Upper lobe of right lung (tissue), 1 donor: Measurements from ENCODE around the gene RSRC1. TPM values are rescaled to one million over a fixed set of nuclear protein-coding genes. Genes with fewer than 3 reads are reported as not detected.

Experiments used
- ATAC-seq: fragments of 200-7000 bp; cut with Tn5 transposase; one replicate; pipeline ENCODE4 v1.9.1; 2020; ENCODE audit warnings: mild to moderate bottlenecking, moderate library complexity
- DNase-seq: peaks from one replicate; pipeline ENCODE4 v3.0.0-alpha.2; 2020
- H3K27ac ChIP-seq: fragments of 200-600 bp; one replicate; pipeline ENCODE4 v1.8.0; 2022
- H3K27me3 ChIP-seq: fragments of 200-600 bp; one replicate; pipeline ENCODE4 v1.8.0; 2022; ENCODE audit warnings: mild to moderate bottlenecking
- H3K36me3 ChIP-seq: fragments of 200-600 bp; one replicate; pipeline ENCODE4 v1.8.0; 2022
- H3K4me1 ChIP-seq: fragments of 200-600 bp; one replicate; pipeline ENCODE4 v1.8.0; 2022
- H3K4me3 ChIP-seq: fragments of 200-600 bp; one replicate; pipeline ENCODE4 v1.8.0; 2022; ENCODE audit warnings: mild to moderate bottlenecking
- H3K9me3 ChIP-seq: fragments of 200-600 bp; one replicate; pipeline ENCODE4 v1.8.0; 2022
- intact Hi-C: fragments of 100-400 bp; cut with DNase I; formaldehyde crosslinking; loops from one replicate; pipeline ENCODE4 v1.11.0; 2022
- total RNA-seq: library from RNA; stranded (reverse); fragmentation: NEBNext Ultra II Directional; extraction: Animal tissue kit (Norgen Biotek cat#: 25700); gene quantifications from one replicate; pipeline ENCODE4 v1.2.1, GENCODE V29; 2021
- TF ChIP-seq, protein P1 (sequence below): fragments of 200-600 bp; IDR thresholded peaks from one replicate; pipeline ENCODE4 v1.8.0; 2022; ENCODE audit warnings: antibody characterized with exemption
- donor health status: DM: no; HTN: yes; CAD: no; lungs with severe emphysema.

RSRC1 gene
- total RNA-seq, 1 donor from 2014 or later = 28.1 TPM

DNA sequence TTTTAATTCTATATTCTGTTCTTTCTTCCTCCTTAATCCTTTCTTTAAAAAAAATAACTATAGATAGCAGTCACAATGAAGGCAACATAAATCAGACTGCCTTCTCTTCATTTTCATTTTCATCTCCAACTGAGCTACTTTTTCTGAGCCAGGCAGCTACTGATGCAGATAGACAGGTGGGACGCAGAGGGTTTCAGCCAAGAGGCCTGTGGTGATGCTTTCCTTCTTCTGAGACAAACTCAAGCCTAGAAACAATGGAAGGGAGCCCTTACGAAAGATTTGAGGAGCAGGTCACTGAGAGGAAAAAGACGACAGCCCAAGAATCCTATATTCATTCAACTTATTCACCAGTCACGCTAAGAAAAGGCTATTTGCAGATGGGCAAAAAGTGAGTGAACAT is 241.1 kb downstream of the RSRC1 start:
- ATAC-seq (no peak), DNase-seq (no peak)
- intact Hi-C loops = no loop called here
- H3K4me1 ChIP-seq = no peaks in the 10 kb centered on the region
- TF ChIP-seq, protein P1, sequence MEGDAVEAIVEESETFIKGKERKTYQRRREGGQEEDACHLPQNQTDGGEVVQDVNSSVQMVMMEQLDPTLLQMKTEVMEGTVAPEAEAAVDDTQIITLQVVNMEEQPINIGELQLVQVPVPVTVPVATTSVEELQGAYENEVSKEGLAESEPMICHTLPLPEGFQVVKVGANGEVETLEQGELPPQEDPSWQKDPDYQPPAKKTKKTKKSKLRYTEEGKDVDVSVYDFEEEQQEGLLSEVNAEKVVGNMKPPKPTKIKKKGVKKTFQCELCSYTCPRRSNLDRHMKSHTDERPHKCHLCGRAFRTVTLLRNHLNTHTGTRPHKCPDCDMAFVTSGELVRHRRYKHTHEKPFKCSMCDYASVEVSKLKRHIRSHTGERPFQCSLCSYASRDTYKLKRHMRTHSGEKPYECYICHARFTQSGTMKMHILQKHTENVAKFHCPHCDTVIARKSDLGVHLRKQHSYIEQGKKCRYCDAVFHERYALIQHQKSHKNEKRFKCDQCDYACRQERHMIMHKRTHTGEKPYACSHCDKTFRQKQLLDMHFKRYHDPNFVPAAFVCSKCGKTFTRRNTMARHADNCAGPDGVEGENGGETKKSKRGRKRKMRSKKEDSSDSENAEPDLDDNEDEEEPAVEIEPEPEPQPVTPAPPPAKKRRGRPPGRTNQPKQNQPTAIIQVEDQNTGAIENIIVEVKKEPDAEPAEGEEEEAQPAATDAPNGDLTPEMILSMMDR = no peak
- no peaks in the 10 kb centered on the region for H3K27me3 ChIP-seq
- H3K9me3 ChIP-seq = no peaks in the 10 kb centered on the region
- no peak overlapping the region for H3K27ac ChIP-seq
- H3K36me3 ChIP-seq = no peaks in the 10 kb centered on the region
- no peak overlapping the region for H3K4me3 ChIP-seq

DNA sequence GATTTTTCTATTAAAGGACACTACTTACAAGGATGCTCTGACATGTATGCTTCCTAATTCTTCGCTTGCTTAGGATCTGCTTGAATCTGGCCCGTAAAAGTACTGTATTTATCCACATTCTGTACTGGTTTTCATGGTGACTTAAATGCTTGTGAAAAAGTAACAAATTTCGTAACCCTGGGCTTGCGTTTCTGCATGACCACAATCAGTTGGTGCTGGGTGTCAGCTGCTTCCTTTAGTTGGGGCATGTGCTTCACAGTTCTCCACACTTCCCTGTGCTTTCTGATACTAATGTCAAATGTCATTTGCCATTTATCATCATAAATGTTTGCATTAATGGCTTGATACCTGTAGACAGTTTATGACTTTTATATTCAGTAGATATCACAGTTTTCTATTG is 242.7 kb downstream of the RSRC1 start:
- intact Hi-C loops = no loop called here
- TF ChIP-seq, protein P1 = no peak
- no peak for DNase-seq

DNA sequence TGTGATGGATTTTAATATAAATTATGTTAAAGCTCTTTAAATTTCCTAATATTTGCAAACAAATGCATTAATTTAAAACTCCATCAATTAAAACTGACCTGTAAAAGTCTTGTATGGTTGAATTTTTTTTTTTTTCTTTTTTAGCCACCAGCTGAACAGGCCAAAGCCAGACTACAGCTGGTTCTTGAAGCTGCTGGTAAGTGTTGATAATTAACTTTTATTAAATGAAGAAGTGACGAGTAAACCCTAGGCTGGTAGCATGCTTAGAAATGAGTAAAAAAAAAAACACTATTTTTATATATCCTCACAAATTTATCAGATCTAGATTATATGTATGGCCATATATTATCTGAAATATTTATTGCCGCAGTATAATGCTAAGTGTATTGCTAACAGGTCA is 244.8 kb downstream of the RSRC1 start:
- H3K36me3 ChIP-seq = no peaks in the 10 kb centered on the region
- no peak overlapping the region for H3K4me3 ChIP-seq
- H3K27ac ChIP-seq = no peak overlapping the region
- ATAC-seq (no peak), DNase-seq (no peak)
- no peaks in the 10 kb centered on the region for H3K27me3 ChIP-seq
- TF ChIP-seq, protein P1 = no peak
- no peaks in the 10 kb centered on the region for H3K4me1 ChIP-seq
- intact Hi-C loops = no loop called here
- no peaks in the 10 kb centered on the region for H3K9me3 ChIP-seq

More for the DNA sequence above, 242.7 kb downstream of the RSRC1 start:
- Histone ChIP-seq H3K9me3 (no peaks in the 10 kb centered on the region), H3K4me3 (no peak overlapping the region), H3K36me3 (no peaks in the 10 kb centered on the region), H3K27me3 (no peaks in the 10 kb centered on the region), H3K4me1 (no peaks in the 10 kb centered on the region), H3K27ac (no peak overlapping the region)
- peak; percentile 82 for ATAC-seq

DNA sequence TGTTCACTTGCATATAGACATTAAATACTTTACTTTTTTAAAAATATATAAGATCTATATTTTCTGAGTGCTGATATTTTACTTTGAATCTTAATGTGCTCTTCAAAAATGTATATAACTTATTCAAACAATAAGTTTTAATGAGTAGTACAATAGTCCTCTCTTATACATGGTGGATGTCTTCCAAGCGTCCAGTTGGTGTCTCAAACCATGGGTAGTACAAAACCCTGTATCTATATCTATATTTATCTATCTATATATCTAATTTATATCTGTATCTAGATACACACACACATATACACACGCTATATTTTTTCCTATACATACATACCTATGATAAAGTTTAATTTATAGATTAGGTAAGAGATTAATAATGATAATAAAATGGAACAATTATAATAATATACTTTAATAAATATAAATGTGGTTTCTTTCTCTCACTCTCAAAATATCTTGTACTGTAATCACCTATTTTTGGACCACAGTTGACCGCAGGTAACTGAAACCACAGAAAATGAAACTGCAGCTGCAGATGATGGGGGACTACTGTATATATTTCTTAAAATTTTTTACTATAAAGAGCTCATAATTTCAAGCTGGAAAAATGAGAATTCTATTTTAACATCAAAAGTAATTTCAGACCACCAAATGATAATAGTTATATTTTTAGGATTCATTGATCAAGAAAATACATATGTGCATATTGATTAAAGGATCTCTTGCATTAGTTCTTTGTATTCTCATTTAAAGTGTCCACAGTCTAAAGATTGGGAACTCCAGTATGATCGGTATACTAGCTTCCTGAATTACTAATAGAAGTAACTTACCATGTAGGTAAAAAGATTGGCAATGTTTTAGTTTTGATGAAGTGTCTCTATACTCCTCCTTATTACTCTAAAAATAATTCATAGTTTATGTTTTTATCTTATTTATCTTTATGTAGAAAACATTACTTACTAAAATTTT is 246.0 kb downstream of the RSRC1 start:
- no peaks in the 10 kb centered on the region for H3K36me3 ChIP-seq
- H3K27me3 ChIP-seq = no peaks in the 10 kb centered on the region
- no peaks in the 10 kb centered on the region for H3K4me1 ChIP-seq
- H3K4me3 ChIP-seq = no peak overlapping the region
- TF ChIP-seq, protein P1 = no peak
- no peak for ATAC-seq
- no peak for DNase-seq
- no peak overlapping the region for H3K27ac ChIP-seq
- intact Hi-C loops = no loop called here
- H3K9me3 ChIP-seq = no peaks in the 10 kb centered on the region

DNA sequence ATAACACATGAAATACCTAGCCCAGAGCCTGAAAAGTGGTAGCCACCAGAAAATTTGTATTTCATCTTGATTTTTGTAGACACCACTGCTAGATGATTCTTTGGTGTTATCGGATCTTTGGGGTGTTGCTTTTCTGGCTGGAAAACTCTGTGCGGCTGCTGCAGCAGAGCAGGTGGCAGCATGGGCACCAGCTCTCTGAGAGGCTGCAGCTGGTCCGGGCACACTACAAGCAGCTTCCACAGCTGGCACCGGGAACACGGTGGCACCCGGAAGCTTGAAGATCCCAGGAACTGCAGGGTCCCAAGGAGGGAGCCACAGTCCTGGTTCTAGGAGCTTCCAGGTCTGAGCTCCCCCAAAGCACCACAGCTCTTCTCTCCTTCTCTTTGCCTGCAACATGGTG is 249.4 kb downstream of the RSRC1 start:
- Histone ChIP-seq H3K27me3 (no peaks in the 10 kb centered on the region), H3K9me3 (no peaks in the 10 kb centered on the region), H3K27ac (no peak overlapping the region), H3K36me3 (no peaks in the 10 kb centered on the region), H3K4me3 (no peak overlapping the region), H3K4me1 (no peaks in the 10 kb centered on the region)
- ATAC-seq (no peak), DNase-seq (no peak)
- TF ChIP-seq, protein P1 = no peak
- intact Hi-C loops = no loop called here
